ENCODE results near the gene ARAP1. TPM values are rescaled to one million over a fixed set of nuclear protein-coding genes. Genes with fewer than 3 reads are reported as not detected.

The ARAP1 gene
- polyA plus RNA-seq, 3 donors: 48.7 to 487 (median 79.0) TPM

GRCh38 chr11:72649215-72649976 lies 102.8 kb downstream of the ARAP1 start:
- no peak for DNase-seq

More at GRCh38 chr11:72649215-72649976, 102.8 kb downstream of the ARAP1 start:
- Histone ChIP-seq H3K27ac (ENCODE audit: low read depth in 1 of 2, low read length in 2 of 2) (no peak overlapping the region), H4K20me1 (ENCODE audit: insufficient read depth, low read length) (no peaks in the 10 kb centered on the region), H3K4me2 (replicated peaks; ENCODE audit: extremely low read depth, low read length, poor library complexity, severe bottlenecking) (no peak overlapping the region), H3K79me2 (ENCODE audit: insufficient read depth, low read length) (no peaks in the 10 kb centered on the region), H2AFZ (ENCODE audit: insufficient read depth, low read depth, low read length, poor library complexity, severe bottlenecking) (no peak overlapping the region), H3K9me3 (replicated peaks in 1 of 2; ENCODE audit: control insufficient read depth in 1 of 2, insufficient read depth in 1 of 2, low read length in 2 of 2) (no peaks in the 10 kb centered on the region), H3K36me3 (replicated peaks in 1 of 2; ENCODE audit: control insufficient read depth in 1 of 2, insufficient read depth in 2 of 2, low read length in 2 of 2) (no peaks in the 10 kb centered on the region), H3K9ac (ENCODE audit: insufficient read depth, low read length, poor library complexity, severe bottlenecking) (no peak overlapping the region), H3K4me3 (replicated peaks in 1 of 3; ENCODE audit: low read depth in 2 of 3, low read length in 3 of 3) (no peak overlapping the region), H3K4me1 (ENCODE audit: control insufficient read depth in 1 of 2, insufficient read depth in 2 of 2, low read length in 2 of 2) (no peaks in the 10 kb centered on the region), H3K27me3 (ENCODE audit: control insufficient read depth in 2 of 2, insufficient read depth in 2 of 2, low read length in 2 of 2) (peaks cover 0 to 3% of the 10 kb centered on the region in 2 donors)
- TF ChIP-seq CTCF (IDR thresholded peaks at IDR 0.05): no peak
- intact Hi-C loops (cut with micrococcal nuclease): loop anchor here in 1 of 2 donors (5.0 kb wide), 1 partner anchor 177 kb away; no protein-coding TSS in a partner anchor
- Mint-ChIP-seq H3K27ac (no peak overlapping the region), H3K36me3 (no peaks in the 10 kb centered on the region), H3K27me3 (ENCODE audit: low read depth in 3 of 3) (peaks cover 9 to 28% (median 18%) of the 10 kb centered on the region in 3 donors), H3K9me3 (no peaks in the 10 kb centered on the region), H3K4me3 (no peak overlapping the region), H3K4me1 (peaks cover 5% of the 10 kb centered on the region)
- WGBS (ENCODE audit: insufficient coverage): 71% methylated on average over 3 of the region's 5 CpGs
